Activated CD4-positive, alpha-beta T cell treated with anti-CD3 and anti-CD28 coated beads, Interleukin-2, amount 10 ng/mL, durations not matched to agents 7 days and 5 days (primary cell): ENCODE data around the gene DLX1. TPM values are rescaled to one million over a fixed set of nuclear protein-coding genes. Genes with fewer than 3 reads are reported as not detected.

Experiments used
- CTCF ChIA-PET: fragments of 350-600 bp; sonication (Branson Sonifier 250); formaldehyde crosslinking; loops from one replicate; lab custom pipeline; 2021; ENCODE audit warnings: antibody characterized with exemption; lab: Charles Lee
- POLR2A ChIA-PET: fragments of 350-600 bp; sonication (Branson Sonifier 250); formaldehyde crosslinking; loops from one replicate; lab custom pipeline; 2021; ENCODE audit warnings: antibody characterized with exemption; lab: Charles Lee
- DNase-seq: peaks from one replicate; pipeline ENCODE4 v3.0.0-alpha.2; 2020
- H3K27ac Mint-ChIP-seq: one replicate; pipeline ENCODE4 v1.8.0; 2021; ENCODE audit warnings: mild to moderate bottlenecking, moderate library complexity, mixed read lengths
- H3K27me3 Mint-ChIP-seq: one replicate; pipeline ENCODE4 v1.8.0; 2021; ENCODE audit warnings: mixed read lengths
- H3K36me3 Mint-ChIP-seq: one replicate; pipeline ENCODE4 v1.8.0; 2021; ENCODE audit warnings: low read depth, mixed read lengths
- H3K4me1 Mint-ChIP-seq: one replicate; pipeline ENCODE4 v1.8.0; 2021; ENCODE audit warnings: mixed read lengths
- H3K4me3 Mint-ChIP-seq: one replicate; pipeline ENCODE4 v1.8.0; 2021; ENCODE audit warnings: mild to moderate bottlenecking, moderate library complexity, mixed read lengths
- H3K9me3 Mint-ChIP-seq: one replicate; pipeline ENCODE4 v1.8.0; 2021; ENCODE audit warnings: mixed read lengths
- total RNA-seq, 2 experiments: library from RNA; stranded (reverse); gene quantifications; one replicate each; pipeline ENCODE4 v1.2.3, GENCODE V29; 2021

DLX1 gene
- total RNA-seq, 2 experiments from 2014 or later: not detected

- CTCF ChIA-PET: interaction anchor here (0.6 to 4.6 kb wide), 5 partner anchors 9 to 1401 kb away, joined by 3 to 45 read pairs (median 4); partner anchors contain the start of gene DLX2
- peaks cover 48% of the 10 kb centered on the region for H3K4me1 Mint-ChIP-seq
- H3K27me3 Mint-ChIP-seq: peaks cover 90% of the 10 kb centered on the region
- POLR2A ChIA-PET: interaction anchor here (0.6 kb wide), 1 partner anchor 399 kb away, joined by 5 read pairs; no protein-coding TSS in a partner anchor
- H3K27ac Mint-ChIP-seq: no peak overlapping the region
- H3K36me3 Mint-ChIP-seq: peaks cover 3% of the 10 kb centered on the region
- H3K4me3 Mint-ChIP-seq: no peak overlapping the region
- no peaks in the 10 kb centered on the region for H3K9me3 Mint-ChIP-seq
- no peak for DNase-seq
These were observed 6.7 kb downstream of the DLX1 start for GRCh38 chr2:172091761-172092566.

GRCh38 chr2:172092716-172093415 lies 7.6 kb downstream of the DLX1 start:
- DNase-seq: no peak
- peaks cover 3% of the 10 kb centered on the region for H3K36me3 Mint-ChIP-seq

GRCh38 chr2:172093416-172094293 lies 8.3 kb downstream of the DLX1 start:
- no peak overlapping the region for H3K27ac Mint-ChIP-seq
- CTCF ChIA-PET: interaction anchor here (0.6 to 4.6 kb wide), 3 partner anchors 10 to 1279 kb away, joined by 3 to 45 read pairs (median 5); partner anchors contain the start of gene DLX2
- H3K27me3 Mint-ChIP-seq: peaks cover 87% of the 10 kb centered on the region
- peaks cover 43% of the 10 kb centered on the region for H3K4me1 Mint-ChIP-seq
- H3K4me3 Mint-ChIP-seq: peak overlapping the region; percentile 16
- POLR2A ChIA-PET: no interaction called here
- H3K36me3 Mint-ChIP-seq: peaks cover 5% of the 10 kb centered on the region
- DNase-seq: no peak
- no peaks in the 10 kb centered on the region for H3K9me3 Mint-ChIP-seq

More at GRCh38 chr2:172092716-172093415, 7.6 kb downstream of the DLX1 start:
- Mint-ChIP-seq H3K4me3 (peak overlapping the region; percentile 16), H3K4me1 (peaks cover 48% of the 10 kb centered on the region), H3K27me3 (peaks cover 90% of the 10 kb centered on the region), H3K9me3 (no peaks in the 10 kb centered on the region), H3K27ac (no peak overlapping the region)
- ChIA-PET CTCF (interaction anchor here (0.6 to 4.6 kb wide), 3 partner anchors 10 to 1278 kb away, joined by 3 to 45 read pairs (median 5); partner anchors contain the start of gene DLX2), POLR2A (no interaction called here)

- no peaks in the 10 kb centered on the region for H3K9me3 Mint-ChIP-seq
- CTCF ChIA-PET: interaction anchor here (1.5 kb wide), 1 partner anchor 368 kb away, joined by 4 read pairs; no protein-coding TSS in a partner anchor
- H3K27me3 Mint-ChIP-seq: peaks cover 83% of the 10 kb centered on the region
- no peak overlapping the region for H3K27ac Mint-ChIP-seq
- H3K4me3 Mint-ChIP-seq: peak overlapping the region; percentile 75
- peaks cover 4% of the 10 kb centered on the region for H3K36me3 Mint-ChIP-seq
- POLR2A ChIA-PET: no interaction called here
- no peak for DNase-seq
- peaks cover 44% of the 10 kb centered on the region for H3K4me1 Mint-ChIP-seq
These were observed 9.2 kb downstream of the DLX1 start for GRCh38 chr2:172094294-172095145.

GRCh38 chr2:172095146-172095904 lies 10.0 kb downstream of the DLX1 start:
- Mint-ChIP-seq H3K27ac (no peak overlapping the region), H3K4me3 (peak overlapping the region; percentile 75), H3K36me3 (peaks cover 4% of the 10 kb centered on the region), H3K9me3 (no peaks in the 10 kb centered on the region), H3K4me1 (peaks cover 40% of the 10 kb centered on the region), H3K27me3 (peaks cover 75% of the 10 kb centered on the region)
- DNase-seq: peak; percentile 67
- POLR2A ChIA-PET: no interaction called here
- CTCF ChIA-PET: interaction anchor here (0.7 to 1.5 kb wide), 4 partner anchors 9 to 367 kb away, joined by 3 to 6 read pairs (median 4); no protein-coding TSS in a partner anchor

GRCh38 chr2:172095905-172096625 lies 10.8 kb downstream of the DLX1 start:
- POLR2A ChIA-PET: no interaction called here
- H3K27ac Mint-ChIP-seq: no peak overlapping the region
- H3K9me3 Mint-ChIP-seq: no peaks in the 10 kb centered on the region
- H3K4me3 Mint-ChIP-seq: peak overlapping the region; percentile 75
- peaks cover 4% of the 10 kb centered on the region for H3K36me3 Mint-ChIP-seq
- CTCF ChIA-PET: interaction anchor here (0.7 to 1.5 kb wide), 4 partner anchors 8 to 366 kb away, joined by 3 to 6 read pairs (median 4); no protein-coding TSS in a partner anchor
- H3K4me1 Mint-ChIP-seq: peaks cover 42% of the 10 kb centered on the region
- DNase-seq: no peak
- peaks cover 74% of the 10 kb centered on the region for H3K27me3 Mint-ChIP-seq

GRCh38 chr2:172096626-172097547 lies 11.6 kb downstream of the DLX1 start:
- Mint-ChIP-seq H3K4me3 (peak overlapping the region; percentile 52), H3K4me1 (peaks cover 48% of the 10 kb centered on the region), H3K9me3 (no peaks in the 10 kb centered on the region), H3K27ac (peak overlapping the region; percentile 64), H3K27me3 (peaks cover 75% of the 10 kb centered on the region), H3K36me3 (peaks cover 4% of the 10 kb centered on the region)
- ChIA-PET POLR2A (no interaction called here), CTCF (interaction anchor here (1.0 to 1.4 kb wide), 2 partner anchors 8 to 10 kb away, joined by 3 to 6 read pairs; no protein-coding TSS in a partner anchor)
- no peak for DNase-seq

GRCh38 chr2:172097557-172098131 lies 12.3 kb downstream of the DLX1 start:
- Mint-ChIP-seq H3K27ac (peak overlapping the region; percentile 64), H3K4me3 (no peak overlapping the region), H3K27me3 (peaks cover 73% of the 10 kb centered on the region), H3K4me1 (peaks cover 53% of the 10 kb centered on the region), H3K36me3 (peaks cover 4% of the 10 kb centered on the region), H3K9me3 (no peaks in the 10 kb centered on the region)
- CTCF ChIA-PET: no interaction called here
- POLR2A ChIA-PET: no interaction called here
- DNase-seq: no peak

GRCh38 chr2:172098287-172098649 lies 13.0 kb downstream of the DLX1 start:
- H3K4me1 Mint-ChIP-seq: peaks cover 53% of the 10 kb centered on the region
- no peaks in the 10 kb centered on the region for H3K9me3 Mint-ChIP-seq
- H3K36me3 Mint-ChIP-seq: peaks cover 4% of the 10 kb centered on the region
- peak overlapping the region; percentile 2 for H3K4me3 Mint-ChIP-seq
- no peak for DNase-seq
- ChIA-PET CTCF (no interaction called here), POLR2A (no interaction called here)
- H3K27ac Mint-ChIP-seq: peak overlapping the region; percentile 3
- peaks cover 72% of the 10 kb centered on the region for H3K27me3 Mint-ChIP-seq
